IMR-90 (cell line): ENCODE data around the gene WASF3. TPM values are rescaled to one million over a fixed set of nuclear protein-coding genes. Genes with fewer than 3 reads are reported as not detected.

Source experiments
- ATAC-seq: fragments of 200-7000 bp; cut with Tn5 transposase; 2 replicates; pipeline ENCODE4 v1.9.1; 2020; ENCODE audit warnings: low read depth, mild to moderate bottlenecking, moderate library complexity
- BruUV-seq: library from RNA; stranded (reverse); fragments of 400-500 nt; replicated peaks from 2 replicates; lab custom pipeline; 2021; lab: Mats Ljungman, UMichigan
- CTCF ChIA-PET: fragments of 300-600 bp; formaldehyde crosslinking; extraction: SDS; loops from one replicate; lab custom pipeline; 2021; ENCODE audit warnings: antibody characterized with exemption; lab: Yijun Ruan, JAX
- POLR2A ChIA-PET: fragments of 300-600 bp; sonication (Branson Sonifier 250); formaldehyde crosslinking; loops from one replicate; lab custom pipeline; 2022; ENCODE audit warnings: antibody characterized with exemption; ENCODE audit not compliant: unreplicated experiment; lab: Charles Lee
- DNase-seq: peaks from one replicate; pipeline ENCODE4 v3.0.0; 2013
- H2AFZ ChIP-seq: replicated peaks from 2 replicates; pipeline ENCODE3; 2013; ENCODE audit warnings: low read length, mild to moderate bottlenecking; ENCODE audit not compliant: poor library complexity
- H2AK5ac ChIP-seq: 2 replicates; pipeline ENCODE4 v1.6.1; 2013; ENCODE audit warnings: low read depth, low read length, inconsistent platforms
- H2AK9ac ChIP-seq: replicated peaks from 2 replicates; pipeline ENCODE3; 2013; ENCODE audit warnings: mild to moderate bottlenecking, low read depth, low read length, moderate library complexity; ENCODE audit not compliant: poor library complexity
- H2BK120ac ChIP-seq: 2 replicates; pipeline ENCODE4 v1.6.1; 2013; ENCODE audit warnings: low read depth, low read length, inconsistent platforms
- H2BK15ac ChIP-seq: 3 replicates; pipeline ENCODE4 v1.6.1; 2013; ENCODE audit warnings: low read depth, low read length, inconsistent platforms
- H2BK20ac ChIP-seq: 2 replicates; pipeline ENCODE4 v1.6.1; 2013; ENCODE audit warnings: low read depth, mild to moderate bottlenecking, inconsistent platforms, low read length, moderate library complexity
- H2BK5ac ChIP-seq: 2 replicates; pipeline ENCODE4 v1.6.1; 2013; ENCODE audit warnings: mild to moderate bottlenecking, low read depth, low read length, inconsistent platforms; ENCODE audit not compliant: poor library complexity, severe bottlenecking
- H3K14ac ChIP-seq: replicated peaks from 2 replicates; pipeline ENCODE4 v1.6.1; 2013; ENCODE audit warnings: low read depth, low read length, inconsistent platforms
- H3K18ac ChIP-seq: 2 replicates; pipeline ENCODE4 v1.6.1; 2013; ENCODE audit warnings: low read depth, low read length, control low read depth
- H3K23ac ChIP-seq: 2 replicates; pipeline ENCODE4 v1.6.1; 2013; ENCODE audit warnings: low read depth, low read length, inconsistent platforms
- H3K27ac ChIP-seq: 2 replicates; pipeline ENCODE4 v1.5.1; 2013; ENCODE audit warnings: mild to moderate bottlenecking, control low read depth, low read length; ENCODE audit not compliant: insufficient read depth
- H3K27me3 ChIP-seq: 2 replicates; pipeline ENCODE4 v1.6.1; 2013; ENCODE audit warnings: low read length; ENCODE audit not compliant: control insufficient read depth, insufficient read depth
- H3K36me3 ChIP-seq: 2 replicates; pipeline ENCODE4 v1.6.1; 2013; ENCODE audit warnings: low read length, mixed read lengths; ENCODE audit not compliant: control insufficient read depth, insufficient read depth
- H3K4ac ChIP-seq: 2 replicates; pipeline ENCODE4 v1.6.1; 2013; ENCODE audit warnings: low read depth, low read length, inconsistent platforms
- H3K4me1 ChIP-seq: 2 replicates; pipeline ENCODE4 v1.6.1; 2013; ENCODE audit warnings: low read length, mixed read lengths; ENCODE audit not compliant: control insufficient read depth, insufficient read depth
- H3K4me2 ChIP-seq: 2 replicates; pipeline ENCODE4 v1.6.1; 2013; ENCODE audit warnings: low read depth, mild to moderate bottlenecking, control low read depth, low read length, moderate library complexity
- H3K4me3 ChIP-seq: 2 replicates; pipeline ENCODE4 v1.5.1; 2013; ENCODE audit warnings: low read depth, mild to moderate bottlenecking, control low read depth, low read length, moderate library complexity; ENCODE audit not compliant: insufficient read depth
- H3K56ac ChIP-seq: 2 replicates; pipeline ENCODE4 v1.6.1; 2013; ENCODE audit warnings: low read length, inconsistent platforms; ENCODE audit not compliant: insufficient read depth; ENCODE audit errors: extremely low read depth
- H3K79me1 ChIP-seq, 2 experiments: 2 replicates each; pipeline ENCODE4 v1.6.1; 2013; ENCODE audit warnings: low read length in 2 of 2, inconsistent platforms in 1 of 2, low read depth in 1 of 2
- H3K9ac ChIP-seq: 2 replicates; pipeline ENCODE4 v1.6.1; 2013; ENCODE audit warnings: low read depth, low read length, control low read depth
- H3K9me1 ChIP-seq: 2 replicates; pipeline ENCODE4 v1.6.1; 2013; ENCODE audit warnings: low read length, inconsistent platforms; ENCODE audit not compliant: insufficient read depth
- H3K9me3 ChIP-seq: 2 replicates; pipeline ENCODE4 v1.6.1; 2013; ENCODE audit warnings: low read length; ENCODE audit not compliant: control insufficient read depth, insufficient read depth
- H4K20me1 ChIP-seq: 2 replicates; pipeline ENCODE4 v1.6.1; 2013; ENCODE audit warnings: low read length, inconsistent platforms; ENCODE audit not compliant: insufficient read depth
- H4K5ac ChIP-seq: 2 replicates; pipeline ENCODE4 v1.6.1; 2013; ENCODE audit warnings: mild to moderate bottlenecking, low read depth, low read length, control low read depth
- H4K8ac ChIP-seq, 2 experiments: 2 replicates each; pipeline ENCODE4 v1.6.1; 2013; ENCODE audit warnings: low read depth in 2 of 2, low read length in 2 of 2, control low read depth in 1 of 2, inconsistent platforms in 1 of 2
- H4K91ac ChIP-seq: 2 replicates; pipeline ENCODE4 v1.6.1; 2013; ENCODE audit warnings: low read depth, low read length, inconsistent platforms; ENCODE audit not compliant: insufficient read depth
- CEBPB ChIP-seq: IDR thresholded peaks from 2 replicates; pipeline ENCODE4 v1.6.1; 2012; ENCODE audit warnings: low read depth, low read length, improper control_type of control experiment
- CHD1 ChIP-seq: IDR thresholded peaks from 2 replicates; pipeline ENCODE4 v1.6.1; 2012; ENCODE audit warnings: low read depth, low read length, improper control_type of control experiment
- FOS ChIP-seq: fragments of 150-350 bp; IDR thresholded peaks from 2 replicates; pipeline ENCODE4 v1.6.1; 2016; ENCODE audit warnings: low read depth, low read length
- MAFK ChIP-seq: IDR thresholded peaks from 2 replicates; pipeline ENCODE4 v1.6.1; 2012; ENCODE audit warnings: low read depth, low read length, improper control_type of control experiment
- MXI1 ChIP-seq: IDR thresholded peaks from 2 replicates; pipeline ENCODE4 v1.6.1; 2012; ENCODE audit warnings: low read depth, mild to moderate bottlenecking, low read length, moderate library complexity, borderline replicate concordance
- NFE2L2 ChIP-seq: fragments of 150-350 bp; IDR thresholded peaks from 2 replicates; pipeline ENCODE4 v1.6.1; 2016; ENCODE audit warnings: low read depth, mild to moderate bottlenecking, low read length
- POLR2A ChIP-seq: IDR thresholded peaks from 2 replicates; pipeline ENCODE4 v1.6.1; 2012; ENCODE audit warnings: mild to moderate bottlenecking, low read depth, low read length
- RAD21 ChIP-seq: IDR thresholded peaks from 2 replicates; pipeline ENCODE4 v1.6.1; 2012; ENCODE audit warnings: low read length, improper control_type of control experiment
- RCOR1 ChIP-seq: IDR thresholded peaks from 2 replicates; pipeline ENCODE4 v1.6.1; 2012; ENCODE audit warnings: mild to moderate bottlenecking, low read length, improper control_type of control experiment; ENCODE audit not compliant: insufficient replicate concordance
- RFX5 ChIP-seq: IDR thresholded peaks from 2 replicates; pipeline ENCODE4 v1.8.0; 2012; ENCODE audit warnings: low read depth, mild to moderate bottlenecking, low read length, moderate library complexity
- SMC3 ChIP-seq: fragments of 150-350 bp; IDR thresholded peaks from 2 replicates; pipeline ENCODE4 v1.6.1; 2016; ENCODE audit warnings: low read depth, mild to moderate bottlenecking, antibody characterized with exemption, low read length, moderate library complexity
- WGBS, 2 experiments: methylation state at CpG; one replicate each; pipeline versions ENCODE4 v1.1.5 to v1.1.7; 2013; ENCODE audit warnings: missing lambda C conversion rate in 2 of 2; ENCODE audit not compliant: insufficient read length in 1 of 2; ENCODE audit errors: extremely low coverage in 2 of 2; 5-methylcytosine and 5-hydroxymethylcytosine counted together
- dilution Hi-C: fragments of 300-500 bp; cut with HindIII; formaldehyde crosslinking; loops from one replicate; pipeline ENCODE4 v1.14.3; 2018; ENCODE audit warnings: low sequenced_read_pairs; ENCODE audit not compliant: unreplicated experiment
- in situ Hi-C: fragments of 300-500 bp; cut with MboI; formaldehyde crosslinking; loops from 3 replicates; pipeline ENCODE4 v1.14.3; 2019; ENCODE audit warnings: low sequenced_read_pairs, inconsistent platforms, mixed read lengths
- intact Hi-C: fragments of 100-400 bp; cut with micrococcal nuclease; formaldehyde crosslinking; loops from 2 replicates; pipeline ENCODE4 v1.10.0; 2022
- polyA plus RNA-seq, 3 experiments: library from polyadenylated mRNA; depleted of rRNA; stranded (reverse); fragments of >200 nt; gene quantifications; 2 replicates each; pipeline ENCODE4 v1.2.3, GENCODE V29; 2012; ENCODE audit warnings: low replicate concordance in 1 of 3
- total RNA-seq: library from RNA; depleted of rRNA; stranded (reverse); fragments of >200 nt; gene quantifications from 2 replicates; pipeline ENCODE4 v1.2.3, GENCODE V29; 2012
- TF ChIP-seq, protein P1 (sequence below): fragments of 150-350 bp; IDR thresholded peaks from 2 replicates; pipeline ENCODE4 v1.6.1; 2017; ENCODE audit warnings: mild to moderate bottlenecking, antibody characterized with exemption, low read length, low read depth
- TF ChIP-seq, protein P2 (sequence below): fragments of 150-350 bp; IDR thresholded peaks from 2 replicates; pipeline ENCODE4 v1.6.1; 2016; ENCODE audit warnings: low read depth, mild to moderate bottlenecking, low read length, moderate library complexity, borderline replicate concordance
- TF ChIP-seq, protein P3 (sequence below): conservative IDR thresholded peaks from 2 replicates; pipeline ENCODE4 v1.5.1; 2012; ENCODE audit warnings: mild to moderate bottlenecking, low read depth, low read length, improper control_type of control experiment

Gene WASF3
- total and polyA plus RNA-seq, 2 of the 4 experiments (the other 2 are of a cell fraction): 4.3 to 11.4 TPM

DNA sequence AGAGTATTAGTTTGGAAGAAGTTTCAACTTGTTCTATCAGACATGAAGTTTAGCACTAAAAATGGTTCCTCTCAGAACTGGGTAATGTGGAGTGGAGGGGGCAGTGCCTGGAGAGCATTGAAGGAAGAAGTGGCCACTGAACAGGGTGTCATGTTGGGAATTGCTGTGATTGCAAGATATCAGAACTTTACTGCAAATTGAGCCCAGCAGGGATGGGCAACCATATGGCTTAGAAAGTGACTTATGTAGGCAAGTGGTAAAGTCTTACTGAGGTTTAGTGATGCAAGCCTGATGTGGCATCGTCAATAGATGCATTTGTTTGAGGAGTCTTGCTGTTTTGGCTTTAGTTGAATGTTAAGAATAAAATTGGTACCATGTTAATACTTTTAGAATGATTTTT lies 31.7 kb downstream of the WASF3 start:
- intact Hi-C loops: no loop called here
- H3K4ac ChIP-seq: no peak overlapping the region
- peak overlapping the region; percentile 52 for H2AK9ac ChIP-seq
- no peak overlapping the region for H3K56ac ChIP-seq
- H3K4me3 ChIP-seq: no peak overlapping the region
- peaks cover 2% of the 10 kb centered on the region; the same call in 1 of the 2 replicates for H3K4me1 ChIP-seq
- in situ Hi-C loops: no loop called here
- no peak for ATAC-seq
- DNase-seq: no peak
- H3K9me1 ChIP-seq: peaks cover 8% of the 10 kb centered on the region; the same call in 1 of the 2 replicates
- H3K36me3 ChIP-seq: no peaks in the 10 kb centered on the region
- H2BK120ac ChIP-seq: no peak overlapping the region
- H3K9ac ChIP-seq: no peak overlapping the region
- TF ChIP-seq MAFK: no peak
- no peak for TF ChIP-seq POLR2A
- TF ChIP-seq SMC3: no peak
- TF ChIP-seq, protein P1, sequence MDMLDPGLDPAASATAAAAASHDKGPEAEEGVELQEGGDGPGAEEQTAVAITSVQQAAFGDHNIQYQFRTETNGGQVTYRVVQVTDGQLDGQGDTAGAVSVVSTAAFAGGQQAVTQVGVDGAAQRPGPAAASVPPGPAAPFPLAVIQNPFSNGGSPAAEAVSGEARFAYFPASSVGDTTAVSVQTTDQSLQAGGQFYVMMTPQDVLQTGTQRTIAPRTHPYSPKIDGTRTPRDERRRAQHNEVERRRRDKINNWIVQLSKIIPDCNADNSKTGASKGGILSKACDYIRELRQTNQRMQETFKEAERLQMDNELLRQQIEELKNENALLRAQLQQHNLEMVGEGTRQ: no peak
- no peak for TF ChIP-seq CEBPB
- no peak for TF ChIP-seq CHD1
- TF ChIP-seq RCOR1: no peak
- TF ChIP-seq, protein P2, sequence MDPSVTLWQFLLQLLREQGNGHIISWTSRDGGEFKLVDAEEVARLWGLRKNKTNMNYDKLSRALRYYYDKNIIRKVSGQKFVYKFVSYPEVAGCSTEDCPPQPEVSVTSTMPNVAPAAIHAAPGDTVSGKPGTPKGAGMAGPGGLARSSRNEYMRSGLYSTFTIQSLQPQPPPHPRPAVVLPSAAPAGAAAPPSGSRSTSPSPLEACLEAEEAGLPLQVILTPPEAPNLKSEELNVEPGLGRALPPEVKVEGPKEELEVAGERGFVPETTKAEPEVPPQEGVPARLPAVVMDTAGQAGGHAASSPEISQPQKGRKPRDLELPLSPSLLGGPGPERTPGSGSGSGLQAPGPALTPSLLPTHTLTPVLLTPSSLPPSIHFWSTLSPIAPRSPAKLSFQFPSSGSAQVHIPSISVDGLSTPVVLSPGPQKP: no peak
- TF ChIP-seq MXI1: no peak
- TF ChIP-seq, protein P3, sequence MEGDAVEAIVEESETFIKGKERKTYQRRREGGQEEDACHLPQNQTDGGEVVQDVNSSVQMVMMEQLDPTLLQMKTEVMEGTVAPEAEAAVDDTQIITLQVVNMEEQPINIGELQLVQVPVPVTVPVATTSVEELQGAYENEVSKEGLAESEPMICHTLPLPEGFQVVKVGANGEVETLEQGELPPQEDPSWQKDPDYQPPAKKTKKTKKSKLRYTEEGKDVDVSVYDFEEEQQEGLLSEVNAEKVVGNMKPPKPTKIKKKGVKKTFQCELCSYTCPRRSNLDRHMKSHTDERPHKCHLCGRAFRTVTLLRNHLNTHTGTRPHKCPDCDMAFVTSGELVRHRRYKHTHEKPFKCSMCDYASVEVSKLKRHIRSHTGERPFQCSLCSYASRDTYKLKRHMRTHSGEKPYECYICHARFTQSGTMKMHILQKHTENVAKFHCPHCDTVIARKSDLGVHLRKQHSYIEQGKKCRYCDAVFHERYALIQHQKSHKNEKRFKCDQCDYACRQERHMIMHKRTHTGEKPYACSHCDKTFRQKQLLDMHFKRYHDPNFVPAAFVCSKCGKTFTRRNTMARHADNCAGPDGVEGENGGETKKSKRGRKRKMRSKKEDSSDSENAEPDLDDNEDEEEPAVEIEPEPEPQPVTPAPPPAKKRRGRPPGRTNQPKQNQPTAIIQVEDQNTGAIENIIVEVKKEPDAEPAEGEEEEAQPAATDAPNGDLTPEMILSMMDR: no peak
- no peak for TF ChIP-seq RFX5
- no peak for TF ChIP-seq FOS
- no peak for TF ChIP-seq NFE2L2
- no peak for TF ChIP-seq RAD21
- dilution Hi-C loops: no loop called here
- peak overlapping the region; percentile 50 for H3K23ac ChIP-seq
- H4K8ac ChIP-seq: no peak overlapping the region
- H3K9me3 ChIP-seq: no peaks in the 10 kb centered on the region
- H2BK20ac ChIP-seq: no peak overlapping the region
- peaks cover 21% of the 10 kb centered on the region; the same call in 1 of the 2 replicates for H4K20me1 ChIP-seq
- H3K27ac ChIP-seq: no peak overlapping the region
- no peaks in the 10 kb centered on the region for H3K27me3 ChIP-seq
- no peak overlapping the region for H3K18ac ChIP-seq
- ChIA-PET CTCF (no interaction called here), POLR2A (no interaction called here)
- 0 out of 2 replicates have a peak overlapping the region, but pooled peaks have one; percentile 60 for H3K14ac ChIP-seq
- H4K5ac ChIP-seq: no peak overlapping the region
- H4K91ac ChIP-seq: no peak overlapping the region
- peak overlapping the region; percentile 34; the same call in 1 of the 2 replicates for H2AK5ac ChIP-seq
- BruUV-seq: no TSS peak
- H3K4me2 ChIP-seq: no peak overlapping the region
- H2BK15ac ChIP-seq: no peak overlapping the region
- H3K79me1 ChIP-seq: peaks cover 36 to 61% of the 10 kb centered on the region in 2 experiments
- WGBS, 2 experiments: 80% methylated on average over 1 of the region's 1 CpG; no CpG with 5 or more reads in 1 of the 2 experiments
- H2AFZ ChIP-seq: no peak overlapping the region
- no peak overlapping the region for H2BK5ac ChIP-seq
